GM12892 (cell line): ENCODE measurements around the gene KLK1.

ENCODE experiments used
- POLR2A ChIP-seq: IDR thresholded peaks from 2 replicates; pipeline ENCODE4 v1.6.1; 2011; ENCODE audit warnings: low read depth, low read length, control low read depth
- TAF1 ChIP-seq: IDR thresholded peaks from 2 replicates; pipeline ENCODE4 v1.6.1; 2011; ENCODE audit warnings: low read depth, mild to moderate bottlenecking, control low read depth, low read length, borderline replicate concordance

GRCh38 chr19:50803633-50804419 lies 19.8 kb downstream of the KLK1 start:
- TF ChIP-seq POLR2A (no peak), TAF1 (no peak)
